ENCODE results near the gene UNC79.

The UNC79 gene

DNA sequence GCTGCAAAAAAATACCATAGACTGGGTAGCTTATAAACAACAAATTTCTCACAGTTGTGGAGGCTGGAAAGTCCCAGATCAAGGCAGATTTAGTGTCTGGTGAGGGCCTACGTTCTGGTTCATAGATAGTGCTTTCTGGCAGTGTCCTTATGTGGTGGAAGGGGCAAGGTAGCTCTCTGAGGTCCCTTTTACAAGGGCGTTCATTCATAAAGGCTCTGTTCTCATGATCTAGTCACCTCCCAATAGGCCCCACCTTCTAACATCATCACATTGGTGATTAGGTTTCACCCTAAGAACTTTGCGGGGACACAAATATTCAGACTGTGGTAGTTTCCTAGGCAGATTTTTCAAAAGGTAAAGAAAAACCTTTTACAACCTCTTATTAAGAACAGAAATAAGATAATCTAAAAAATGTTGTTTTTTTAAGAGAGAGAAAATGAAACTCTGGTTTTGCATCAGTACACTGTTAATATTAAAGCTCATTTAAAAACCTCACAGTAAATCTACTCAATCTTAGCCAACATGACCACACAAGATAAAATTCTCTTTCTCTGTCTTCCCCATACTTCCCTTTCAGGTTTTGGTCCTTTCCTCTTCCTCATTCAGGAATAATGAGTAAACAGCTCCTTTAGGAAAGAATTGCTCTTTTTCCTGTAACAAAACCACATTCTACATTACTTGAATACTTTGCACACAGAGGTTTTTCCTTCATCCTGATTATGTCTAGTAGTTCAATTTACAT is 117.5 kb downstream of the UNC79 start:
- DNase-seq (ENCODE audit: low spot score) = no peak

GRCh38 chr14:93549595-93549994 is 118.9 kb downstream of the UNC79 start:
- DNase-seq (ENCODE audit: low spot score) = no peak

GRCh38 chr14:93564918-93565317 is 134.2 kb downstream of the UNC79 start:
- DNase-seq (ENCODE audit: low spot score) = no peak

DNA sequence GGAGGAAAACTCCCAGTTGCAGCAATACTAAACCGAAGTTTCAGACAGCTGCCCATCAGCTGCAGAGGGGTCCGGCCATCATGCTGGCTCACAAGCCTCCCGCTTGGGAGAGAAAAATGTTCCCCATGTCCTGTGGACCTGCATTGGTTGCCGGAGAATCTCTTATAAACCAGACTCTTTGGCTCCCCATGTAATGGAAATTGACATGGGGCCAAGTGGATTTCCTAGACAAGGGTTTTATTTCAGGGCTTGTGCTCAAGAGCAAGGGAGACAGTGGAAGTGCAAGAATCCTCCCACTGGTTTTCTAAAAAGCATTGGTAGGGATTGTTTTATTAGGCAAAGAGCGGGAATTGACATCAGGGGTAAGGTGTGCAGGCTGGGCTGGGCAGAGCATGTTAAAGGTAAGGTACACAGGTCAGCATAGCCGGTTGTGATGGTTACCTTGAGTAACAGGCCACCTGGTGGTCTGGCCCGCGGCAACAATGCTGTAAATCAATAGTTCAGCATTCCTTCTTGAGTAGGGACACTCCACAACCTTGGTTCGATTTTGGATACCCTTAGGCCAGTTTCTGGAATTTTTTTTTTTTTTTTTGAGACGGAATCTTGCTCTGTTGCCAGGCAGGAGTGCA is 135.4 kb downstream of the UNC79 start:
- DNase-seq (ENCODE audit: low spot score) = no peak

DNA sequence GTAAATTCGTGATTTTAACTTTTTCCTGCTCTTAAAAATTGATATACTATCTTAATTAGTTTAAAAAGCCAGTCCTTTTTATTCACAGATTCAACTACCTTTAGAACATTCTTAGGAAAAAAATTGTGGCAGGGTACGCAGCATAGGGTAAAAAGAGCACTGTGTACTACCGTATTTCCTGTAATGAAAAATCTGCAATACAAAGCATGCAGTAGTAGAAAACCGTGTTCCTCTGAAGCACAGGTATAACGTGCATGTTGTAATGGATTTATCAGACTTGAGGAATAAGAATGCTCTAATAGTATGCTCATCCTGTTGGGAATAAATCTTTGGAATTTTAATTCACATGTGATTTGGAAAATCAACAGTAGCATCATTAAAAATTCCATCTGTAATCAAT is 140.5 kb downstream of the UNC79 start:
- no peak for DNase-seq (ENCODE audit: low spot score)

DNA sequence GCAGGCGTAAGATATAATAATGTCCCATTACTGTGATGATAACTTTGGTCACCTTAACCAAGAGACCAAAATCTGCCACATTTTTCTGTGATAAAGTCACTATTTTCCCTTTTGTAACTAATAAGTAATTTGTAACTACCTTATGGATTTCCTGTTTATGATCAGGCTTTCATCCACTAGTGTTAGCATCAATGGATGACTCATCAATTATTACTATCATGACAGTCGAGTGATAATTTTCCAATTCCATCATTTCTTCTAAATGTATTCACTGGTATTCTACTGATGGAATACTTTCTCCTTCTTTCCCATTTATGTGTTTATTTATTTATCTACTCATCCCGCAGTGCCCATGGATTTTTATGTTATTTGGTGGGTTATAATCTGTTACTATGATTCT is 148.4 kb downstream of the UNC79 start:
- DNase-seq (ENCODE audit: low spot score) = no peak

- no peak for DNase-seq (ENCODE audit: low spot score)
Observed at GRCh38 chr14:93582516-93582915, 151.8 kb downstream of the UNC79 start.

- DNase-seq (ENCODE audit: low spot score) = no peak
Observed at GRCh38 chr14:93587330-93587729, 156.6 kb downstream of the UNC79 start.

DNA sequence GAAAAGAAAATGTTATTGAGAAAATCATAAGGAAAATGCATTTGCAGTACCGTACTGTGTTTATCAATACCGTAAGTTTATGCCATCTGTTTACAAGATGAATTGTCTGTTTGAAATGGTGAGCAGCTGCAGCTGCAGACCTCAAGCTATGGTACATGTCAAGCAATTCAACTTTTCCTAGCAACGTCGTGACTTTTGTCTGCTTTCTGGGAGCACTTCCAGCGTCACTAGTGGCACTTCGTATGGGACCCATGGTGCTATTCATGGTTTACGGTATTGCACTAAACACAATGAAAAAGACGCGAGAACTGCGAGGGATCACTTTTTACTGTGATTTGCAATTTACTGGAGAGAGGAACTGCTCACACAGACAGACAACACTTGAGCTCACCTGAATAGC is 160.8 kb downstream of the UNC79 start:
- DNase-seq (ENCODE audit: low spot score) = no peak

- DNase-seq (ENCODE audit: low spot score) = no peak
Observed at GRCh38 chr14:93592786-93593185, 162.0 kb downstream of the UNC79 start.

DNA sequence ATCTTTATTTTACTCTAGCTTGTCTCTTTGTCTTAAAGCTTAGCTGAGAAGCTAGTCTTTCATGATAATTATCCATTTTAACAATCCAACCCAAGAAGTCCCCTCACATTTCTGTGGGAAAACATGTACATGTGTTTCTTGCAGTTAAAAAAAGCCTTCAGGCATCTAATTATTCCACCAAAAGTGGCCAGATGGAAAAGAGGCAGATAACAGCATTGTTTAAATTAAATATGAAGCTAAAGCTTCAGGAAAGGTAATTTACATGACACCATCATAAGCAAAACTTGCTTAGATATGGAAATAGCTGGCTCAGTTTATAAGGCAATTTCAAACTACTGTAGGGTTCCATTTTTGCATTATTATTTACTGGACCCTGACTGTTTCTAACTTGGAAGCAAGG is 175.4 kb downstream of the UNC79 start:
- DNase-seq (ENCODE audit: low spot score) = no peak

DNA sequence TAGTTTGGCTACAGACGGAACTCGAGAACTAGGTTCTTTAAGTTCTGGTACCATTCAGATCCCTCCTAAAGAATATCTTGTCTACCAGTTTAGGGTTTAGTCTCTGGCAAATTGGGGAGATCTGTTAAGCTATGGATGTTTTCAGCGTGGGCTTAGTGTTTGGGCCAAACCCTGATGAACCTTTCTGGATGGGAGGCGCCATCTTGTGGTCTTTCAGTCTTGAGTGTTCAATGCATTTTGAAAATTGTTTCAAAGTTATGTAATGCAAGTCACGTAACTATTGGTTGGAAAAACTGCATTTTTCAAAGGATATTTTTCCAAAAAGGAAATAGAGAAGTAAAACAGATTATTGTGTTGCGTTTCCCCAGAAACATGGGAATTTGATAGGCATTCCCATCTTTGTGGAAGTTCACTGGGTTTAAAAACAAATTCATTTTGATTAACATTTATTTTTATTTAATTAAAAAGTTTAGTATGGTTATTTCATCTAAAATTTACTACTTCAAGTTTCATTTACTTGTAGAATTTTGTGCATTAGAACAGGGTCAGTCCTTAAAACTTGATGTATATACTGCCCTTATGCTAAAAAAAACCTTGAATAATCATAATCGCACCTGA is 188.5 kb downstream of the UNC79 start:
- peak; percentile 62 for DNase-seq (ENCODE audit: low spot score)

DNA sequence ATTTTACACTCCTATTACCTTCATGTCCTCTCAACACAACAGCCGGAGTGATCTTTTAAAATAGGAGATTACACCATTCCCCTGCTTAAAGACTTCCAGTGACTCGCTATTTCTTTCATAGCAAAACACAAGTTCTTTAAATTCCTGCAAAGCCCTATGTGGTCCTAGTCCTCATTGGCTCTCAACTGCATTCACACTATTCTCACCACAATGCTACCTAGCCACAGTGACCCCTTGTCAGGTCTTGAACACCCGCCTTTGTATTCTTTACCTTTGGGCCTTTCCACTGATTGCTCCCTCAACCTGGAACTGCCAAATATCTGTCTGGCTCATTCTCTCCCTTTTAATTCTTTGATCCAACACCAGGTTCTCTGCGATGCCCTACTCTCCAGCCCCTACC is 197.3 kb downstream of the UNC79 start:
- DNase-seq (ENCODE audit: low spot score) = no peak

DNA sequence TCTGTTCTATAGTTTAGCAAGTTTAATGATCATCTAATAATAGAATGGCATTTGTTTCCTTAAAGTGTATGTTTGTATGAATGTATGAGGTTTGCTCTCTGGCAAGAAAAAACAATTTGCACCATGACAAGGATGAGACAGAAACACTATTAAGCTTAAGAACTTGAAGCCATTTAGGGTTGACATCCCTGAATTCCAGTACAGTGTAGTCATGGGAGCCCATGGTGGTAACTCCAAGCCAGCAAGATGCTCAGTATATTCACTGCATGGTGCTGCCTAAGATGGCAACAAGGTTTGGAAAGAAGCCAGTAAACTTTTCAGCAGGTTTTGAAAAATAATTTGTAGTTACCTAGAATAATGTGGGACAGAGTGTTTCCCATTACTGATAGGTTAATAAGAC is 198.9 kb downstream of the UNC79 start:
- DNase-seq (ENCODE audit: low spot score) = no peak

DNA sequence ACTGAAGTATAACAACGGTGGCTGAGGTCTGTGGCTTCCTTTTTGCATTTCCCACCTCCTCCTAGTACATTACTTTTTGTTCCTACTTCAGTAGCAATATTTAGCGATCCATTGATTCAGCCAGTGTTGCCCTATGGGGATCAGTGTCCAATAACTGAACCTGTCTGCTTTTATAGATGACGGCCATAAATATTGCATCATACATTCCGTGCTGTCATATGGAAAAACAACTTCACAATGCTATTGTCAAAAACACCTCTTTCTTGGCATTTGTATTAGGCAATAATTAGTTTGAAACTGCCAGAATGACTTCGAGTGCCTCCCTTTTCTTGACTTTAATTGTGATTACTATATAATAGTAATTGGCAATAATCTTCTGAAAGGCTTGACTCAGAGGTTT is 208.1 kb downstream of the UNC79 start:
- DNase-seq (ENCODE audit: low spot score) = no peak

- no peak for DNase-seq (ENCODE audit: low spot score)
Observed at GRCh38 chr14:93643127-93643526, 212.4 kb downstream of the UNC79 start.

- DNase-seq (ENCODE audit: low spot score) = no peak
Observed at GRCh38 chr14:93643676-93644075, 212.9 kb downstream of the UNC79 start.

GRCh38 chr14:93645200-93645599 is 214.5 kb downstream of the UNC79 start:
- no peak for DNase-seq (ENCODE audit: low spot score)

DNA sequence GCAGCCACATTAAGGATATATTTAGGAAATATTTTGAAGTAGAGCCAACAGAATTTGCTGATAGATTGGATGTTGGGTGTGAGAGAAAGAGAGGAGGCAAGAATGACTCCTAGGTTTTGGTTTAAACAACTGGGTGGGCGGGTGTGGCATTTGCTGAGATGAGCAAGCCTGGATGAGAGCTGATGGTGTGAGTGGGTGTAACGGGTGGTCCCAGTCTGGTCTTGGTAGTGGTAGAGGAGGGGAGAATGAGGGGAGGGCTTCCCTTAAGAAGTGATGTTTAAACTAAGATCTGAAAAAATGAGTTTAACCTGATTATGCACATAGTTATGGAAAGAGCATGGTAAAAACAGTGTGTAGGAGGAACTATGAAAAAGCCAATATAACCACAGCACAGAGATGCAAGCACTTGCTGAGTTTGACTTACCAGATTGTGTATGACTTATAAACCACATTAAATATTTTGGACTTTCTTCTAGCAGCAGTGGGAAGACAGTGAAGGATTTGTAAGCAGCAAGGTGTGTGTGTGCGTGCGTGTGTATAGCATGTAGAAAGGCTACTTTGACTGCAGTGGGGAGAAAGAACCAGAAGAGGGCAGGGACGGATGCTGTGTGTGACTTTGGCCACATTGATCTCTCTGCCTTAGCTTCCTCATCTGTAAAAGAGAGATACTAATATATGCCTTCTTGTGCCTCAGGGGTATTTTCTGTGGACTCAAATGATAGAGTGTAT is 217.9 kb downstream of the UNC79 start:
- peak; percentile 57 for DNase-seq (ENCODE audit: low spot score)

- DNase-seq (ENCODE audit: low spot score) = no peak
Observed at GRCh38 chr14:93654599-93654998, 223.9 kb downstream of the UNC79 start.

DNA sequence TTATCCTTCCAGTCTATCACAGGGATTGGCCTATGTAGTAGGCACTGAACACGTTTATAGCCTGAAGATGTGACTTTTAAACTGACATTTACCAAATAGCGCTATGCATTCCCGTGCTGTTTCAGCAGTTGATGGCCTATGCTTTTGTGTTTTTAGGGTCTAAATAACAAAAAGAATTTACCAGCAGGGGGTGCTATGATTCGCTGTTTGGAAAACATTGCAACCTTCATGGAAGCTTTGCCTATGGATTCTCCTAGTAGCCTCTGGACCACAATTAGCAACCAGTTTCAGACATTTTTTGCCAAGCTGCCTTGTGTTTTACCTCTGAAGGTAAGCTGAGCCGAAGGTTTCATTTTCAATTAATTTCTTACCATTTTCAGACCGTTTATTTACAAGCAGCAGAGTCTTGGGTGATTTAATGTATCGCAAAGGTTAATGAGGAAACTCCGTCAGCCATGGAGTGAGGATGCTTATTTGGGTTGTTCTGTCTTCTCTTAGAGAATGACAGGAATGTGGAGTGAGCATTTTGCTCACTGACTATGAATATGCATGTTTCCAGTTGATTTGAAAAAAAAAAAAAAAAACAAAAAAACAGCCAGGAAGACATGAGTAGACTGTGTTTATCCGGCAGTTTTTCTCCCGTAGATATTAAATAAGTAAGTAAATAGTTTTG is 224.5 kb downstream of the UNC79 start:
- peak; percentile 68 for DNase-seq (ENCODE audit: low spot score)

- no peak for DNase-seq (ENCODE audit: low spot score)
Observed at GRCh38 chr14:93657875-93658274, 227.1 kb downstream of the UNC79 start.
